Forelimb muscle (tissue), 1 donor: ENCODE measurements around the gene APP. TPM values are rescaled to one million over a fixed set of nuclear protein-coding genes. Genes with fewer than 3 reads are reported as not detected.

Experiments
- DNase-seq: peaks from one replicate; pipeline ENCODE4 v3.0.0-alpha.2; 2013; ENCODE audit warnings: low read depth
- polyA plus RNA-seq: library from polyadenylated mRNA; unstranded; fragments of 120-200 nt; gene quantifications from one replicate; pipeline ENCODE4 v1.2.1, GENCODE V29; 2013; ENCODE audit not compliant: insufficient read length

APP gene
- 238 TPM for polyA plus RNA-seq

GRCh38 chr21:26170471-26171257, at the start of gene APP:
APP (minus strand) TSS chr21:26170770; CDS start chr21:26170620, 150 bp downstream.
- no peak for DNase-seq

GRCh38 chr21:26212220-26212619, 41.6 kb upstream of the APP start:
- no peak for DNase-seq

DNA sequence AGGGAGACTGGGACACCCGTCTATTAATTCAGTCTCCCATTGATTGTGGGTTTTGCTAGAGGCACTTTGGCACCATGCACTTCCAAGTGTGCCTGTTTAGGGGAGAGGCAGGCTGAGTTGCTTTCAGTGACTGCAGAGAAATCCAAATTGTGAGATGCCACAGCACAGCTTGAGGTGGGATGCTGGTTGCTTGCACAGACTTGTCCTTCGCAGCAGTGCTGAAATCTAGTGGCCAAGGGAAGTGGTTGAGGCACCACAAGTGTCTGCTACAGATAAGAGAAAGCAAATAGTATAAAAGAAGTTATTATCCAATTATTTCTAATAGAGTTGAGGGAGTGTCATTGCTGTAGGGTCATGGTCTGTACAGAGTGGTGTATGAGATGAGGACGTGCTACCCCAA, 40.0 kb upstream of the APP start:
- DNase-seq, result no peak

GRCh38 chr21:26207021-26207420, 36.5 kb upstream of the APP start:
- no peak for DNase-seq

DNA sequence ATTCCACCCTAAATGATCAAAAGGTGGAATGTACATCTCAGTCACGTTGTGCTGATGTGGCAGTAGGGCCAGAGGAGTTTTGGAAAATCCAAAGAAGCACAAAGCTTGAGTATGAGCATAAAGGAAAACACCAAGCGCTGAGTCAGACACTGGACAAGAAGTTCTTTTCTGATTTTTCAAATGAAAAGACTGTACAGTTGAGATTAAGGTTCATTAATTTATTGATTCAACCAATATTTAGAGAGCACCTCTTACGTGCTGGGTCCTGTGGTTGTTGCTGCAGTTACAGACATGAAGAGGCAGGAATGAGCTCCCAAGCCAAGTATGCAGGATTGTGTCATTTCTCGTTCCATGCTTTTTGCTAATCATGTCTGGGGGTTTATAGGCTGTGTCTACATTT, 28.9 kb upstream of the APP start:
- DNase-seq, result no peak

GRCh38 chr21:26195708-26196107, 25.1 kb upstream of the APP start:
- DNase-seq, result no peak

DNA sequence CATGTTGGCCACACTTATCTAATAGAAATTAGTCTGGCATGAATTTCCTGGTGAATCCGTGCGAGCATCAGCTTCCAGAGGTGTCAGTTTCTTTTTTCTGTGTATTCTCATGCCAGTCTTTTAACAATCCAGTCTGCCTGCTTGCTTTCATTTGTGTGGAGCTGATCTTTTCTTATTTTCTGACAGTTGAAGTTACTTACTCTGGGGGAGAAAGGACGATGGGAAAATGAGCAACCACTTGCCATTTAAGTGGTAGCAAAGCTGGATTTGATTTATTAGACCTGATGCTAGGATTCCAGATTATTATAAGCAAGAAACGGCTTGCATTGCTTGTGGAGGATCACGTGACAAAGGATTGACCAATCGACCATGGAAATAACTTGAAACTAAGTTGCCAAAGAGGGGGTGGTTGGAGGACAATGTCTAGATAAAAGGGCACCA, 24.3 kb upstream of the APP start:
- DNase-seq, result no peak

- DNase-seq, result no peak
These were observed 23.8 kb upstream of the APP start for GRCh38 chr21:26194326-26194725.

GRCh38 chr21:26191609-26192008, 21.0 kb upstream of the APP start:
- no peak for DNase-seq

DNA sequence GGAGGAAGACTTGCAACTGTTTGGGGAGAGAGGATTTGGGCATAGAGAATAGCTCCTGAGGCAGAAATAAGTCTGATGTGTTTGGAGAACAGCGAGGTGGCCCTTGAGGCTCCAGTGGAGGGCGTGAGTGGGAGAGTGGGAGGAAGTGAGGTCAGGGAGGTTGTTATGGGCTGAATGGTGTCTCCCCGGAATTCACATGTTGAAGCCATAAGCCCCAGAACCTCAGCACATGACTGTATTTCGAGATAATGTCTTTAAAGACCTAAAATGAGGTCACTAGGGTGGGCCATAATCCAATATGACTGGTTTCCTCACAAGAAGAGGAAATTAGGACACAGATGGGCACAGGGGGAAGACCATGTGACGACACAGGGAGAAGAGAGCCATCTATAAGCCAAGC, 17.9 kb upstream of the APP start:
- no peak for DNase-seq

DNA sequence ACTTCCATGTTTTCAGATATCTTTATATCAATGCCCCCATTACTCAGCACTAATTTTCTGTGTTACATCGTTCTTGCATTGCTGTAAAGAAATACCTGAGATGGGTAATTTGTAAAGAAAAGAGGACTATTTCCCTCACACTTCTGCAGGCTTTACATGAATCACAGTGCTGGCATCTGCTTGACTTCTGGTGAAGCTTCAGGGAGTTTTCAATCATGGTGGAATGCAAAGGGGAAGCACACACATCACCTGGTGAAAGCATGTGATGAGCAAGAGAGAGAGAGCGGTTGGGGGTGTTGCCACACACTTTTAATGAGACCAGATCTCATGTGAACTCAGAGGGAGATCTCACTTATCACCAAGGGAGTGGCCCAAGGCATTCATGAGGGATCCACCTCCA, 14.9 kb upstream of the APP start:
- no peak for DNase-seq

GRCh38 chr21:26185021-26185420, 14.5 kb upstream of the APP start:
- DNase-seq, result no peak

DNA sequence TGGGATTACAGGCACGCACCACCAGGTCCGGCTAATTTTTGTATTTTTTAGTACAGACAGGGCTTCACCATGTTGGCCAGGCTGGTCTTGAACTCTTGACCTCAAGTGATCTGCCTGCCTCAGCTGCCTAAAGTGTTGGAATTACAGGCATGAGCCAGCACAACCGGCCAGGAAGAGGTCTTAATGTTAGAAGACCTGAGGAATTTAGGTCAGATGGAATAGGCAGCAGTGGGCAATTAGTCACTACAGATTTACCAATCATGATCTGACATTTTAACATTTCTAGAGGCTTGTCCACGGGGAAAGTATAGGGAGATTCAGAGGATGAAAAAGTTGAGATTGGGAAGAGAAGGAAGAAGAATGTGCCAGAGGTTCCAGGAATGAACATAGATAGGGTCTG, 8.9 kb upstream of the APP start:
- no peak for DNase-seq

GRCh38 chr21:26177746-26178426, 7.3 kb upstream of the APP start:
- DNase-seq, result no peak

DNA sequence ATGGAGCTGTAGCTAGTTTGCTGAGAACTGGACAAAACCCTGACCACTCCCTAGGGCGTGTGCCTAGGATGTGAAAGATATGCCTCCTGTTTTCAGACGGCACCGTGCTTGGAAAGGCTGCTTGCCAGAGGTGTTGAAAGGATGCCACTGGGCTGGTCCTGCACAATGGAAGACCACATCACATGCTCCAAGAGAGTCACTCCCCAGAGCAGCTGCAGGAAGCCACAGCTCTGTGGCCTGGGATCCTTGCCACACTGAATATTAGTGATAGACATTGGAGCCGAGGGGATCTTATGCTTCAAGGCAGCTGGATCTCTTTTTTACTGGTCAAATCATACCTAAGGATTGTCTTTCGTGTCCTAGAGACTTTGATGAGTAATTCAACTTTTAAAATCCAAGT, 6.6 kb upstream of the APP start:
- DNase-seq, result no peak

- no peak for DNase-seq
These were observed 909 bp upstream of the APP start for GRCh38 chr21:26171258-26172100.

GRCh38 chr21:26169611-26170470, 729 bp downstream of the APP start:
- DNase-seq, result no peak

GRCh38 chr21:26169061-26169610, 1.4 kb downstream of the APP start:
- DNase-seq, result peak; percentile 51

DNA sequence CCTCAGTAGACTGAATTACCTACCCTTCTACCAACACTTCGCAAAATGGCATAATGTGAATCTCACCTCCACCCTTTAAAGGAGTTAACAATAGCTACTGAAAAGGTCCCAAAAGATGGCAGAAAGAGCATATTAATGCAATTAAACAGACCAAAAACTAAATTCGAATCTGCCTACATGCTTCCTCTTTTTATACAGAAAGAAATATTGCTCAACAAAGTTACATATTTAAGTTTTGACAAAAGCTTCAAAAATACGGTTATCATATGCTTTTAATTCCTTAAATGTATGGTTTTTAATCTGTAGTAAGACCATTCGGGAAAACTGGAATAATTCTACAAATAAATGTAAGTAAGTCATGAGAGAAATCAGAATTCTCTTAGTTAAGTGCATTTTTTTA, 2.2 kb downstream of the APP start:
- no peak for DNase-seq

DNA sequence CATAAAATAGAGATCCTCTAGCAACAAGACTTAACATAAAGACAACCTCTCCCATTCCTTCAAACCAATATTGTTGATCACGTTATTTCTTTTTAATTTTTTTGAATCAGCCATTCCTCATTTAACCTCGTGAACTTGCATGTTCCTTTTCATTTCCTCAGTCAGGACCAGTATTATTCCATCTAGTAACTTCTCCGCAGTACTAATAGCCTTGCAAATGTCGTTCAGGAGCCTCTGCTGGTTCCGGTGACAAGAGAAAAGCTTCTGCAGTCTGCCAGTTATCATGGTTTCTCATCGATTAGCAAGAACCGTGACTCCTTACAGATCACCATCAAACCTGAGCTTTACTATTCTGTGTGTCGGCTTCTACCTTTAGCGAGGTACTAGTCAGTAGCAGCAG, 3.0 kb downstream of the APP start:
- DNase-seq, result no peak

- no peak for DNase-seq
These were observed 5.2 kb downstream of the APP start for GRCh38 chr21:26165331-26165730.
